HepG2 (cell line): ENCODE measurements around the gene ABCG4. TPM values are rescaled to one million over a fixed set of nuclear protein-coding genes. Genes with fewer than 3 reads are reported as not detected.
A peak's percentile ranks its signal among the peaks of the same experiment; 100 is the strongest.

Experiments used
- ADNP ChIP-seq: sonication (generic); formaldehyde crosslinking; IDR thresholded peaks from 2 replicates; pipeline ENCODE4 v1.4.0; 2020; ENCODE audit warnings: missing genetic modification reagents
- FOXC1 ChIP-seq: sonication (generic); formaldehyde crosslinking; IDR thresholded peaks from 2 replicates; pipeline ENCODE4 v1.8.0; 2022; ENCODE audit warnings: mild to moderate bottlenecking, missing genetic modification reagents, borderline replicate concordance
- HNF4A ChIP-seq: sonication (generic); formaldehyde crosslinking; IDR thresholded peaks from 2 replicates; pipeline ENCODE4 v1.4.0; 2020; ENCODE audit warnings: missing genetic modification reagents
- HOXD1 ChIP-seq: sonication (generic); formaldehyde crosslinking; IDR thresholded peaks from 2 replicates; pipeline ENCODE4 v1.5.0; 2020; ENCODE audit warnings: missing genetic modification reagents
- KDM5B ChIP-seq: sonication (generic); formaldehyde crosslinking; IDR thresholded peaks from 2 replicates; pipeline ENCODE4 v1.4.0; 2020; ENCODE audit warnings: missing genetic modification reagents, mild to moderate bottlenecking, borderline replicate concordance
- KLF16 ChIP-seq, 2 experiments: sonication (generic) in 1 of 2; formaldehyde crosslinking in 1 of 2; IDR thresholded peaks; 2 replicates each; pipeline versions ENCODE4 v1.6.1 to v1.8.0; 2016 to 2023; ENCODE audit warnings: missing genetic modification reagents in 2 of 2, missing compliant biosample characterization in 1 of 2
- MEIS2 ChIP-seq: sonication (generic); formaldehyde crosslinking; IDR thresholded peaks from 2 replicates; pipeline ENCODE4 v1.9.0; 2021; ENCODE audit warnings: mild to moderate bottlenecking, missing genetic modification reagents
- NFYB ChIP-seq: sonication (generic); formaldehyde crosslinking; IDR thresholded peaks from 2 replicates; pipeline ENCODE4 v1.4.0; 2020; ENCODE audit warnings: missing genetic modification reagents
- RXRB ChIP-seq: IDR thresholded peaks from 2 replicates; pipeline ENCODE4 v1.6.1; 2016; ENCODE audit warnings: borderline replicate concordance, missing genetic modification reagents, missing compliant biosample characterization
- SIN3A ChIP-seq: IDR thresholded peaks from 2 replicates; pipeline ENCODE4 v1.6.1; 2011; ENCODE audit warnings: low read depth, mild to moderate bottlenecking, control low read depth, low read length, borderline replicate concordance
- SRY ChIP-seq: sonication (generic); formaldehyde crosslinking; IDR thresholded peaks from 2 replicates; pipeline ENCODE4 v1.8.0; 2022; ENCODE audit warnings: mild to moderate bottlenecking, missing genetic modification reagents
- TARDBP ChIP-seq: sonication (generic); formaldehyde crosslinking; IDR thresholded peaks from 2 replicates; pipeline ENCODE4 v1.8.0; 2022; ENCODE audit warnings: mild to moderate bottlenecking, missing genetic modification reagents
- TEF ChIP-seq: sonication (generic); formaldehyde crosslinking; IDR thresholded peaks from 2 replicates; pipeline ENCODE4 v1.5.0; 2020; ENCODE audit warnings: missing genetic modification reagents
- ZNF138 ChIP-seq: sonication (generic); formaldehyde crosslinking; IDR thresholded peaks from 2 replicates; pipeline ENCODE4 v1.5.0; 2020; ENCODE audit warnings: mild to moderate bottlenecking, low read depth, missing genetic modification reagents
- ZNF30 ChIP-seq: sonication (generic); formaldehyde crosslinking; IDR thresholded peaks from 2 replicates; pipeline ENCODE4 v1.5.0; 2020; ENCODE audit warnings: mild to moderate bottlenecking, missing genetic modification reagents
- ZNF343 ChIP-seq: sonication (generic); formaldehyde crosslinking; IDR thresholded peaks from 2 replicates; pipeline ENCODE4 v1.4.0; 2020; ENCODE audit warnings: mild to moderate bottlenecking, missing genetic modification reagents
- ZNF354B ChIP-seq: sonication (generic); formaldehyde crosslinking; IDR thresholded peaks from 2 replicates; pipeline ENCODE4 v1.8.0; 2022; ENCODE audit warnings: mild to moderate bottlenecking, missing genetic modification reagents
- ZNF501 ChIP-seq: sonication (generic); formaldehyde crosslinking; IDR thresholded peaks from 2 replicates; pipeline ENCODE4 v1.5.1; 2020; ENCODE audit warnings: mild to moderate bottlenecking, moderate library complexity, missing genetic modification reagents
- ZNF574 ChIP-seq: sonication (generic); formaldehyde crosslinking; IDR thresholded peaks from 2 replicates; pipeline ENCODE4 v1.4.0; 2020; ENCODE audit warnings: missing genetic modification reagents
- ZNF598 ChIP-seq: sonication (generic); formaldehyde crosslinking; IDR thresholded peaks from 2 replicates; pipeline ENCODE4 v1.5.1; 2020; ENCODE audit warnings: mild to moderate bottlenecking, missing genetic modification reagents, borderline replicate concordance
- ZNF7 ChIP-seq: IDR thresholded peaks from 2 replicates; pipeline ENCODE4 v1.6.1; 2016; ENCODE audit warnings: missing biosample characterization, missing genetic modification reagents
- polyA plus RNA-seq, 8 experiments: library from polyadenylated mRNA; depleted of rRNA in 3 of 8; stranded (reverse) in 7 of 8; unstranded in 1 of 8; fragments of >200 nt; fragmentation: Illumina TruSeq in 4 of 8; extraction: Trizol in 4 of 8; gene quantifications; 2 replicates each; pipeline versions ENCODE4 v1.2.1 to v1.2.3, GENCODE V29; 2011 to 2016; ENCODE audit warnings: low read depth in 4 of 8, missing spikeins in 1 of 8, mixed read lengths in 1 of 8; ENCODE audit not compliant: insufficient read depth in 1 of 8
- total RNA-seq, 5 experiments: library from RNA; depleted of rRNA; stranded (reverse); fragments of >200 nt; fragmentation: Illumina TruSeq; extraction: Trizol; gene quantifications; 2 replicates each; pipeline ENCODE4 v1.2.3, GENCODE V29; 2016; ENCODE audit warnings: low read depth in 1 of 5
- TF ChIP-seq, protein P1 (sequence below): IDR thresholded peaks from 2 replicates; pipeline ENCODE4 v1.6.1; 2016; ENCODE audit warnings: missing genetic modification reagents, missing compliant biosample characterization
- TF ChIP-seq, protein P2 (sequence below): sonication (generic); formaldehyde crosslinking; conservative IDR thresholded peaks from 2 replicates; pipeline ENCODE4 v1.8.1; 2023; ENCODE audit warnings: missing genetic modification reagents
- TF ChIP-seq, protein P3 (sequence below): sonication (generic); formaldehyde crosslinking; IDR thresholded peaks from 2 replicates; pipeline ENCODE4 v1.4.0; 2020; ENCODE audit warnings: missing genetic modification reagents

ABCG4 gene
- total and polyA plus RNA-seq, 2 of the 13 experiments (the other 11 are each of a cell fraction or from before 2014, with no cell fraction given), result not detected

- peak; percentile 72; the same call in 1 of the 2 replicates for TF ChIP-seq KDM5B
- TF ChIP-seq ZNF598, result peak; percentile 71
- TF ChIP-seq TARDBP (CRISPR knock-in tag), result peak; percentile 92
- TF ChIP-seq, protein P1, sequence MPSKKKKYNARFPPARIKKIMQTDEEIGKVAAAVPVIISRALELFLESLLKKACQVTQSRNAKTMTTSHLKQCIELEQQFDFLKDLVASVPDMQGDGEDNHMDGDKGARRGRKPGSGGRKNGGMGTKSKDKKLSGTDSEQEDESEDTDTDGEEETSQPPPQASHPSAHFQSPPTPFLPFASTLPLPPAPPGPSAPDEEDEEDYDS, result peak; percentile 80
- peak; percentile 81; the same call in 1 of the 2 replicates for TF ChIP-seq SRY (CRISPR knock-in tag)
- TF ChIP-seq, protein P2, sequence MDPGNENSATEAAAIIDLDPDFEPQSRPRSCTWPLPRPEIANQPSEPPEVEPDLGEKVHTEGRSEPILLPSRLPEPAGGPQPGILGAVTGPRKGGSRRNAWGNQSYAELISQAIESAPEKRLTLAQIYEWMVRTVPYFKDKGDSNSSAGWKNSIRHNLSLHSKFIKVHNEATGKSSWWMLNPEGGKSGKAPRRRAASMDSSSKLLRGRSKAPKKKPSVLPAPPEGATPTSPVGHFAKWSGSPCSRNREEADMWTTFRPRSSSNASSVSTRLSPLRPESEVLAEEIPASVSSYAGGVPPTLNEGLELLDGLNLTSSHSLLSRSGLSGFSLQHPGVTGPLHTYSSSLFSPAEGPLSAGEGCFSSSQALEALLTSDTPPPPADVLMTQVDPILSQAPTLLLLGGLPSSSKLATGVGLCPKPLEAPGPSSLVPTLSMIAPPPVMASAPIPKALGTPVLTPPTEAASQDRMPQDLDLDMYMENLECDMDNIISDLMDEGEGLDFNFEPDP (CRISPR knock-in tag), result no peak
- no peak for TF ChIP-seq ZNF30
- TF ChIP-seq ADNP (CRISPR knock-in tag), result no peak
- TF ChIP-seq ZNF501 (CRISPR knock-in tag), result peak; percentile 85
- peak; percentile 75 for TF ChIP-seq SIN3A
- TF ChIP-seq FOXC1 (CRISPR knock-in tag), result peak; percentile 88; the same call in 1 of the 2 replicates
- peak; percentile 50; the same call in 1 of the 2 replicates for TF ChIP-seq MEIS2 (CRISPR knock-in tag)
- peak; percentile 64; the same call in 1 of the 2 replicates for TF ChIP-seq ZNF343 (CRISPR knock-in tag)
- no peak for TF ChIP-seq HOXD1
- TF ChIP-seq HNF4A (CRISPR knock-in tag), result no peak
- 0 out of 2 replicates have a peak, but pooled peaks have one; percentile 42 for TF ChIP-seq TEF (CRISPR knock-in tag)
- TF ChIP-seq, protein P3, sequence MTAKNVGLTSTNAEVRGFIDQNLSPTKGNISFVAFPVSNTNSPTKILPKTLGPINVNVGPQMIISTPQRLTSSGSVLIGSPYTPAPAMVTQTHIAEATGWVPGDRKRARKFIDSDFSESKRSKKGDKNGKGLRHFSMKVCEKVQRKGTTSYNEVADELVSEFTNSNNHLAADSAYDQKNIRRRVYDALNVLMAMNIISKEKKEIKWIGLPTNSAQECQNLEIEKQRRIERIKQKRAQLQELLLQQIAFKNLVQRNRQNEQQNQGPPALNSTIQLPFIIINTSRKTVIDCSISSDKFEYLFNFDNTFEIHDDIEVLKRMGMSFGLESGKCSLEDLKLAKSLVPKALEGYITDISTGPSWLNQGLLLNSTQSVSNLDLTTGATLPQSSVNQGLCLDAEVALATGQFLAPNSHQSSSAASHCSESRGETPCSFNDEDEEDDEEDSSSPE (CRISPR knock-in tag), result peak; percentile 82
- peak; percentile 70 for TF ChIP-seq ZNF7
- TF ChIP-seq ZNF574, result peak; percentile 84
- TF ChIP-seq ZNF354B (CRISPR knock-in tag), result peak; percentile 76; the same call in 1 of the 2 replicates
- TF ChIP-seq NFYB, result peak; percentile 95
- 0 out of 2 replicates have a peak, but pooled peaks have one; percentile 52 for TF ChIP-seq ZNF138 (CRISPR knock-in tag)
- peak; percentile 36 for TF ChIP-seq RXRB
- peak in 1 of 2 experiments; percentile 42; a peak in 1 of 4 replicates for TF ChIP-seq KLF16 (CRISPR knock-in tag; IDR thresholded peaks at IDR 0.05)
These were observed 27.6 kb upstream of the ABCG4 start, which contains the start of gene HINFP (continued) for GRCh38 chr11:119121008-119121810.
